Loucy (cell line): Measurements from ENCODE around the gene ADGRB3.

ENCODE experiments used
- H2AFZ ChIP-seq: fragments of 200-600 bp; sonication (generic); 2 replicates; pipeline ENCODE4 v1.6.0; 2016; ENCODE audit warnings: antibody characterized with exemption, mild to moderate bottlenecking, low read length, moderate library complexity
- H3F3A ChIP-seq: fragments of 200-600 bp; 2 replicates; pipeline ENCODE4 v1.6.0; 2016; ENCODE audit warnings: antibody characterized with exemption, low read depth, mild to moderate bottlenecking
- H3K27me3 ChIP-seq: fragments of 200-600 bp; sonication (generic); 2 replicates; pipeline ENCODE4 v1.6.1; 2014; ENCODE audit warnings: low read length, mild to moderate bottlenecking; ENCODE audit not compliant: insufficient read depth, poor library complexity, severe bottlenecking
- H3K36me3 ChIP-seq: fragments of 200-600 bp; sonication (generic); 2 replicates; pipeline ENCODE4 v1.6.1; 2016; ENCODE audit warnings: low read length; ENCODE audit not compliant: insufficient read depth
- H3K4me1 ChIP-seq: fragments of 200-600 bp; sonication (generic); 2 replicates; pipeline ENCODE4 v1.5.1; 2014; ENCODE audit warnings: low read length, mild to moderate bottlenecking; ENCODE audit not compliant: insufficient read depth, poor library complexity, severe bottlenecking
- H3K4me2 ChIP-seq: fragments of 200-600 bp; sonication (generic); 2 replicates; pipeline ENCODE4 v1.6.0; 2014; ENCODE audit warnings: antibody characterized with exemption, low read length, low read depth, mild to moderate bottlenecking; ENCODE audit not compliant: poor library complexity, severe bottlenecking
- H3K4me3 ChIP-seq: fragments of 200-600 bp; sonication (generic); 2 replicates; pipeline ENCODE4 v1.5.1; 2014; ENCODE audit warnings: low read length, mild to moderate bottlenecking, mixed read lengths; ENCODE audit not compliant: poor library complexity, severe bottlenecking
- H3K79me2 ChIP-seq: fragments of 200-600 bp; sonication (generic); 2 replicates; pipeline ENCODE4 v1.6.1; 2014; ENCODE audit warnings: low read length; ENCODE audit not compliant: insufficient read depth
- H3K9ac ChIP-seq: fragments of 200-600 bp; sonication (generic); 2 replicates; pipeline ENCODE4 v1.6.0; 2014; ENCODE audit warnings: mild to moderate bottlenecking, low read depth, low read length, moderate library complexity; ENCODE audit not compliant: poor library complexity, severe bottlenecking
- H3K9me2 ChIP-seq: fragments of 200-600 bp; sonication (generic); replicated peaks from 2 replicates; pipeline ENCODE4 v1.6.1; 2016; ENCODE audit warnings: low read depth, low read length, mixed read lengths
- H3K9me3 ChIP-seq: fragments of 200-600 bp; sonication (generic); 2 replicates; pipeline ENCODE4 v1.6.1; 2014; ENCODE audit warnings: mild to moderate bottlenecking, antibody characterized with exemption, low read length, low read depth; ENCODE audit not compliant: insufficient read depth
- H4K20me1 ChIP-seq: fragments of 200-600 bp; sonication (generic); 2 replicates; pipeline ENCODE4 v1.6.0; 2014; ENCODE audit warnings: antibody characterized with exemption, low read length, mild to moderate bottlenecking; ENCODE audit not compliant: insufficient read depth, poor library complexity, severe bottlenecking
- EZH2phosphoT487 ChIP-seq: fragments of 200-600 bp; IDR thresholded peaks from 2 replicates; pipeline ENCODE4 v1.6.1; 2018; ENCODE audit warnings: antibody characterized with exemption, mild to moderate bottlenecking, moderate library complexity, borderline replicate concordance
- TF ChIP-seq, protein P1 (sequence below): fragments of 200-600 bp; sonication (generic); conservative IDR thresholded peaks from 2 replicates; pipeline ENCODE4 v1.5.1; 2014; ENCODE audit warnings: mild to moderate bottlenecking, antibody characterized with exemption, low read length

The ADGRB3 gene

DNA sequence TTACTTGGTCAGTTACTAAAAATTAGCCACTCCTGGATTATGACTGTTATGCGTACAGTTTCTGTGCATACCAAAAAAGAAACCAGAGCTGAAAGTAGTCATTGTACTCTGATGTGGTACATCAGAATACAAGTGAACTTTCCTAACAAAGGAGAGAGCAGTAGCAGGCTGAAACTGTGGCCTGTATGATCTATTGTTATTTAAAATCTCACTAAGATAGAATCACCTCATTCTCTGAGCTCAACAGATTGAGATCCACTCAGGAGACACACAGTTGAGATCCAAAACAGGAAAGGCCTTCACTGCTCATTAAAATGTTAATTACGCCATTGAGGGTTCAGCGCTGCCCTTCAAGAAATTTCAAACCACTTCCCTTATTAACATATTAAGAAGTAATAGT is 585.3 kb downstream of the ADGRB3 start:
- H3K9ac ChIP-seq, result no peak overlapping the region
- H3K9me3 ChIP-seq, result no peaks in the 10 kb centered on the region
- no peak overlapping the region for H3K4me3 ChIP-seq
- H3K4me1 ChIP-seq, result no peaks in the 10 kb centered on the region
- H3K27me3 ChIP-seq, result no peaks in the 10 kb centered on the region
- H3F3A ChIP-seq, result no peaks in the 10 kb centered on the region
- no peak for TF ChIP-seq EZH2phosphoT487
- TF ChIP-seq, protein P1, sequence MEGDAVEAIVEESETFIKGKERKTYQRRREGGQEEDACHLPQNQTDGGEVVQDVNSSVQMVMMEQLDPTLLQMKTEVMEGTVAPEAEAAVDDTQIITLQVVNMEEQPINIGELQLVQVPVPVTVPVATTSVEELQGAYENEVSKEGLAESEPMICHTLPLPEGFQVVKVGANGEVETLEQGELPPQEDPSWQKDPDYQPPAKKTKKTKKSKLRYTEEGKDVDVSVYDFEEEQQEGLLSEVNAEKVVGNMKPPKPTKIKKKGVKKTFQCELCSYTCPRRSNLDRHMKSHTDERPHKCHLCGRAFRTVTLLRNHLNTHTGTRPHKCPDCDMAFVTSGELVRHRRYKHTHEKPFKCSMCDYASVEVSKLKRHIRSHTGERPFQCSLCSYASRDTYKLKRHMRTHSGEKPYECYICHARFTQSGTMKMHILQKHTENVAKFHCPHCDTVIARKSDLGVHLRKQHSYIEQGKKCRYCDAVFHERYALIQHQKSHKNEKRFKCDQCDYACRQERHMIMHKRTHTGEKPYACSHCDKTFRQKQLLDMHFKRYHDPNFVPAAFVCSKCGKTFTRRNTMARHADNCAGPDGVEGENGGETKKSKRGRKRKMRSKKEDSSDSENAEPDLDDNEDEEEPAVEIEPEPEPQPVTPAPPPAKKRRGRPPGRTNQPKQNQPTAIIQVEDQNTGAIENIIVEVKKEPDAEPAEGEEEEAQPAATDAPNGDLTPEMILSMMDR, result no peak
- H3K79me2 ChIP-seq, result no peaks in the 10 kb centered on the region
- no peaks in the 10 kb centered on the region for H4K20me1 ChIP-seq
- H3K4me2 ChIP-seq, result no peak overlapping the region
- H2AFZ ChIP-seq, result no peak overlapping the region
- no peaks in the 10 kb centered on the region for H3K9me2 ChIP-seq
- H3K36me3 ChIP-seq, result no peaks in the 10 kb centered on the region

- no peaks in the 10 kb centered on the region for H3K36me3 ChIP-seq
- H3K4me2 ChIP-seq, result no peak overlapping the region
- H3K9me3 ChIP-seq, result no peaks in the 10 kb centered on the region
- no peak overlapping the region for H2AFZ ChIP-seq
- H3F3A ChIP-seq, result no peaks in the 10 kb centered on the region
- H3K9me2 ChIP-seq, result no peaks in the 10 kb centered on the region
- H3K79me2 ChIP-seq, result no peaks in the 10 kb centered on the region
- H3K4me1 ChIP-seq, result no peaks in the 10 kb centered on the region
- TF ChIP-seq EZH2phosphoT487, result no peak
- no peak overlapping the region for H3K9ac ChIP-seq
- no peaks in the 10 kb centered on the region for H3K27me3 ChIP-seq
- H3K4me3 ChIP-seq, result no peak overlapping the region
- no peaks in the 10 kb centered on the region for H4K20me1 ChIP-seq
These were observed 596.9 kb downstream of the ADGRB3 start for GRCh38 chr6:69232008-69232407.

GRCh38 chr6:69232496-69232895 is 597.4 kb downstream of the ADGRB3 start:
- no peaks in the 10 kb centered on the region for H3K4me1 ChIP-seq
- H2AFZ ChIP-seq, result no peak overlapping the region
- no peak overlapping the region for H3K4me3 ChIP-seq
- no peak overlapping the region for H3K9ac ChIP-seq
- TF ChIP-seq, protein P1, result no peak
- TF ChIP-seq EZH2phosphoT487, result no peak
- no peaks in the 10 kb centered on the region for H3K9me3 ChIP-seq
- H3K4me2 ChIP-seq, result no peak overlapping the region
- H3K27me3 ChIP-seq, result no peaks in the 10 kb centered on the region
- no peaks in the 10 kb centered on the region for H3F3A ChIP-seq
- no peaks in the 10 kb centered on the region for H3K79me2 ChIP-seq
- no peaks in the 10 kb centered on the region for H3K36me3 ChIP-seq
- no peaks in the 10 kb centered on the region for H4K20me1 ChIP-seq
- H3K9me2 ChIP-seq, result no peaks in the 10 kb centered on the region

DNA sequence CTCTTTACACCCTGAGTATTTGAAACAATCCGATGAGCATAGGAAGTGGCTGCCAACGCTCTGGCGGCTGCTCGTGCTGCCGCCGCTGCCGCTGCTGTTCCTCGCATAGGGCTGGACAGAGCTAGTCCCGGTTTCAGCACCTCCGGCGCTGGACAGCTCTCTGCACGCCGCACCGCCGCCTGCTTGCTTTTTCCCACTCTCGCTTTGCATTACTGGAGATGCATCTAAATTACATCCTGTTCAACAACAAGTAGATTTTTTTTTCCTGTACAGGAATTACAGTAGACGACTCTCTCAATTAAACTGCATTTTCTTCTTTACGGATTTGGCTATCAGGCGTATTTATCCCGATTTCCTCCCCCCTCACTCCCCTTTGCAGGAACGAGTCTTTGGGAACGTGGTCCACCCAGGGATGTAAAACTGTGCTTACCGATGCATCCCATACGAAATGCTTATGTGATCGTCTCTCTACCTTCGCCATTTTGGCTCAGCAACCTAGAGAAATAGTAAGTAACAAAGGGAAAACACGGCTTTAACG is 597.9 kb downstream of the ADGRB3 start:
- Histone ChIP-seq H3K9ac (no peak overlapping the region), H3K4me2 (no peak overlapping the region), H3K36me3 (no peaks in the 10 kb centered on the region), H3K9me3 (no peaks in the 10 kb centered on the region), H3K4me3 (no peak overlapping the region), H3K9me2 (no peaks in the 10 kb centered on the region), H3K27me3 (no peaks in the 10 kb centered on the region), H3K4me1 (no peaks in the 10 kb centered on the region), H2AFZ (no peak overlapping the region), H3K79me2 (no peaks in the 10 kb centered on the region), H3F3A (no peaks in the 10 kb centered on the region), H4K20me1 (no peaks in the 10 kb centered on the region)
- TF ChIP-seq, protein P1, result no peak
- TF ChIP-seq EZH2phosphoT487, result no peak
